Tibial nerve (tissue), 3 donors: ENCODE results near the gene BAAT.

Experiments
- POLR2A ChIP-seq, 2 donors: fragments of 450-650 bp; IDR thresholded peaks; one replicate each; pipeline ENCODE4 v1.6.1; 2017; ENCODE audit warnings: antibody characterized with exemption in 2 of 2, mild to moderate bottlenecking in 2 of 2, moderate library complexity in 2 of 2
- TF ChIP-seq, protein P1 (sequence below), 5 experiments: fragments of 200-600 bp in 3 of 5; fragments of 450-650 bp in 2 of 5; sonication (generic) in 3 of 5; IDR thresholded peaks; one replicate each; pipeline ENCODE4 v1.5.1; 2016 to 2019; ENCODE audit warnings: antibody characterized with exemption in 5 of 5, mild to moderate bottlenecking in 3 of 5, moderate library complexity in 2 of 5

- TF ChIP-seq, protein P1, sequence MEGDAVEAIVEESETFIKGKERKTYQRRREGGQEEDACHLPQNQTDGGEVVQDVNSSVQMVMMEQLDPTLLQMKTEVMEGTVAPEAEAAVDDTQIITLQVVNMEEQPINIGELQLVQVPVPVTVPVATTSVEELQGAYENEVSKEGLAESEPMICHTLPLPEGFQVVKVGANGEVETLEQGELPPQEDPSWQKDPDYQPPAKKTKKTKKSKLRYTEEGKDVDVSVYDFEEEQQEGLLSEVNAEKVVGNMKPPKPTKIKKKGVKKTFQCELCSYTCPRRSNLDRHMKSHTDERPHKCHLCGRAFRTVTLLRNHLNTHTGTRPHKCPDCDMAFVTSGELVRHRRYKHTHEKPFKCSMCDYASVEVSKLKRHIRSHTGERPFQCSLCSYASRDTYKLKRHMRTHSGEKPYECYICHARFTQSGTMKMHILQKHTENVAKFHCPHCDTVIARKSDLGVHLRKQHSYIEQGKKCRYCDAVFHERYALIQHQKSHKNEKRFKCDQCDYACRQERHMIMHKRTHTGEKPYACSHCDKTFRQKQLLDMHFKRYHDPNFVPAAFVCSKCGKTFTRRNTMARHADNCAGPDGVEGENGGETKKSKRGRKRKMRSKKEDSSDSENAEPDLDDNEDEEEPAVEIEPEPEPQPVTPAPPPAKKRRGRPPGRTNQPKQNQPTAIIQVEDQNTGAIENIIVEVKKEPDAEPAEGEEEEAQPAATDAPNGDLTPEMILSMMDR (IDR thresholded peaks at IDR 0.05): no peak
- TF ChIP-seq POLR2A (IDR thresholded peaks at IDR 0.05): no peak
These were observed 2.9 kb downstream of the BAAT start for GRCh38 chr9:101381833-101382342.
